ENCODE data around the gene PTPN23.
"Not testable (repeated sequence)": the region's sequence is repeated elsewhere in the genome, so short reads cannot be mapped to it uniquely, and the experiment has no call there.

The PTPN23 gene

GRCh38 chr3:47441796-47442551, 61.2 kb downstream of the PTPN23 start:
- H3K36me3 Mint-ChIP-seq (ENCODE audit: low read depth), result peaks cover 32% of the 10 kb centered on the region
- no peak overlapping the region for H3K4me3 Mint-ChIP-seq
- peaks cover 18% of the 10 kb centered on the region for H3K4me1 Mint-ChIP-seq (ENCODE audit: low read depth)
- H3K9me3 Mint-ChIP-seq, result no peaks in the 10 kb centered on the region
- intact Hi-C loops (cut with micrococcal nuclease), result no loop called here
- H3K27ac Mint-ChIP-seq, result no peak overlapping the region
- H3K27me3 Mint-ChIP-seq, result no peaks in the 10 kb centered on the region

- H3K36me3 Mint-ChIP-seq (ENCODE audit: low read depth), result peaks cover 31% of the 10 kb centered on the region
- H3K27me3 Mint-ChIP-seq, result no peaks in the 10 kb centered on the region
- intact Hi-C loops (cut with micrococcal nuclease), result no loop called here
- H3K27ac Mint-ChIP-seq, result peak overlapping the region; percentile 30
- no peaks in the 10 kb centered on the region for H3K9me3 Mint-ChIP-seq
- H3K4me1 Mint-ChIP-seq (ENCODE audit: low read depth), result peaks cover 18% of the 10 kb centered on the region
- no peak overlapping the region for H3K4me3 Mint-ChIP-seq
These were observed 62.8 kb downstream of the PTPN23 start for GRCh38 chr3:47443611-47443995.

- no peaks in the 10 kb centered on the region for H3K9me3 Mint-ChIP-seq
- H3K27me3 Mint-ChIP-seq, result no peaks in the 10 kb centered on the region
- peaks cover 28% of the 10 kb centered on the region for H3K36me3 Mint-ChIP-seq (ENCODE audit: low read depth)
- H3K27ac Mint-ChIP-seq, result peak overlapping the region; percentile 30
- H3K4me1 Mint-ChIP-seq (ENCODE audit: low read depth), result peaks cover 18% of the 10 kb centered on the region
- intact Hi-C loops (cut with micrococcal nuclease), result no loop called here
- H3K4me3 Mint-ChIP-seq, result no peak overlapping the region
These were observed 63.3 kb downstream of the PTPN23 start for GRCh38 chr3:47444103-47444502.

GRCh38 chr3:47452453-47453215, 71.8 kb downstream of the PTPN23 start:
- intact Hi-C loops (cut with micrococcal nuclease), result no loop called here
- Mint-ChIP-seq H3K36me3 (ENCODE audit: low read depth) (no peaks in the 10 kb centered on the region), H3K4me3 (no peak overlapping the region), H3K9me3 (no peaks in the 10 kb centered on the region), H3K4me1 (ENCODE audit: low read depth) (peaks cover 26% of the 10 kb centered on the region), H3K27ac (no peak overlapping the region), H3K27me3 (no peaks in the 10 kb centered on the region)

- H3K4me1 Mint-ChIP-seq (ENCODE audit: low read depth), result peaks cover 31% of the 10 kb centered on the region
- H3K27ac Mint-ChIP-seq, result no peak overlapping the region
- H3K9me3 Mint-ChIP-seq, result peaks cover 19% of the 10 kb centered on the region
- intact Hi-C loops (cut with micrococcal nuclease), result no loop called here
- H3K4me3 Mint-ChIP-seq, result no peak overlapping the region
- peaks cover 17% of the 10 kb centered on the region for H3K36me3 Mint-ChIP-seq (ENCODE audit: low read depth)
- no peaks in the 10 kb centered on the region for H3K27me3 Mint-ChIP-seq
These were observed 75.1 kb downstream of the PTPN23 start for GRCh38 chr3:47455806-47456452.

- no peak overlapping the region for H3K27ac Mint-ChIP-seq
- H3K4me1 Mint-ChIP-seq (ENCODE audit: low read depth), result peaks cover 26% of the 10 kb centered on the region
These were observed 76.2 kb downstream of the PTPN23 start for GRCh38 chr3:47456984-47457383.

GRCh38 chr3:47459534-47460085, 78.8 kb downstream of the PTPN23 start:
- Mint-ChIP-seq H3K4me1 (ENCODE audit: low read depth) (peaks cover 27% of the 10 kb centered on the region), H3K9me3 (peaks cover 19% of the 10 kb centered on the region), H3K36me3 (ENCODE audit: low read depth) (peaks cover 19% of the 10 kb centered on the region)
- H3K27me3 Mint-ChIP-seq; intact Hi-C loops (cut with micrococcal nuclease); H3K4me3 Mint-ChIP-seq; H3K27ac Mint-ChIP-seq: not testable (repeated sequence)

More at GRCh38 chr3:47456984-47457383, 76.2 kb downstream of the PTPN23 start:
- no peaks in the 10 kb centered on the region for H3K27me3 Mint-ChIP-seq
- H3K9me3 Mint-ChIP-seq, result peaks cover 19% of the 10 kb centered on the region
- H3K4me3 Mint-ChIP-seq, result no peak overlapping the region
- peaks cover 19% of the 10 kb centered on the region for H3K36me3 Mint-ChIP-seq (ENCODE audit: low read depth)
- intact Hi-C loops (cut with micrococcal nuclease), result no loop called here
